Left forelimb (tissue), 1 donor: ENCODE measurements around the gene SNAPC2.
"Not testable (repeated sequence)": the region's sequence is repeated elsewhere in the genome, so short reads cannot be mapped to it uniquely, and the experiment has no call there.

Experiments used
- DNase-seq: peaks from one replicate; pipeline ENCODE4 v3.0.0-alpha.2; 2018; ENCODE audit warnings: low spot score

Gene SNAPC2

GRCh38 chr19:7909471-7910067, 10.6 kb upstream of the SNAPC2 start:
- no peak for DNase-seq

- DNase-seq, result no peak
These were observed 9.6 kb upstream of the SNAPC2 start for GRCh38 chr19:7910321-7911161.

GRCh38 chr19:7911508-7912143, 8.5 kb upstream of the SNAPC2 start:
- no peak for DNase-seq

GRCh38 chr19:7912144-7912696, 7.9 kb upstream of the SNAPC2 start:
- DNase-seq, result no peak

GRCh38 chr19:7912697-7913564, 7.2 kb upstream of the SNAPC2 start:
- DNase-seq, result no peak

GRCh38 chr19:7913652-7914051, 6.5 kb upstream of the SNAPC2 start:
- DNase-seq, result no peak

GRCh38 chr19:7914099-7914498, 6.0 kb upstream of the SNAPC2 start:
- DNase-seq, result no peak

GRCh38 chr19:7914598-7915045, 5.5 kb upstream of the SNAPC2 start, which contains the start of gene TGFBR3L:
TGFBR3L (plus strand) TSS chr19:7914830.
- no peak for DNase-seq

- no peak for DNase-seq
These were observed 4.7 kb upstream of the SNAPC2 start for GRCh38 chr19:7915250-7916102.

GRCh38 chr19:7916103-7916954, 3.8 kb upstream of the SNAPC2 start:
- DNase-seq, result no peak

- DNase-seq, result no peak
These were observed 3.2 kb upstream of the SNAPC2 start for GRCh38 chr19:7916955-7917266.

- DNase-seq, result no peak
These were observed 2.7 kb upstream of the SNAPC2 start for GRCh38 chr19:7917267-7918061.

- not testable (repeated sequence) for DNase-seq
These were observed 2.0 kb upstream of the SNAPC2 start for GRCh38 chr19:7918062-7918614.

- no peak for DNase-seq
These were observed 1.3 kb upstream of the SNAPC2 start for GRCh38 chr19:7918615-7919421.

- peak; percentile 99 for DNase-seq
These were observed 572 bp downstream of the SNAPC2 start for GRCh38 chr19:7920519-7921301.

- DNase-seq, result no peak
These were observed 1.3 kb downstream of the SNAPC2 start for GRCh38 chr19:7921302-7921966.
